ENCODE data around the gene DLG4.

DLG4 gene

DNA sequence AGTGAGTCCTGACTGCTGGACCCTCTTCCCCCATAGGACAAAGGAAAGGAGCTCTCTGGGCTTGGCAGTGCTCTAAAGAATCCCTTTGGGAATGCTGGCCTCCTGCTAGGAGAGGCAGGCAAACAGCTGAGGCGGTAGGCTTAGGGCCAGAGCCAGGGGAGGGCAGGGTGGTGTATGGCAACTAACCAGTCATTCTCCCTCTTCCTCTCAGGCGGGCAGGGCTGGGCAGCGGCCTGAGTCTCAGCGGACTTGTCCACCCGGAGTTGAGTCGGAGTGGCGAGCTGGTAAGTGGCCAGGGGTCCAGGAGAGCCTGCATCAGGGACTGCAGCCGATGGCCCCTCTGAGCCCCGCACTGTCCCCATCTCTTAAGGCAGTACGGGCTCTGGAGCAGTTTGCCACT is 4.5 kb upstream of the DLG4 start:
- TF ChIP-seq WT1 (tag by site-specific recombination; IDR thresholded peaks at IDR 0.05) (no peak), ZNF501 (tag by site-specific recombination; IDR thresholded peaks at IDR 0.05) (no peak)
- TF ChIP-seq, protein P1, sequence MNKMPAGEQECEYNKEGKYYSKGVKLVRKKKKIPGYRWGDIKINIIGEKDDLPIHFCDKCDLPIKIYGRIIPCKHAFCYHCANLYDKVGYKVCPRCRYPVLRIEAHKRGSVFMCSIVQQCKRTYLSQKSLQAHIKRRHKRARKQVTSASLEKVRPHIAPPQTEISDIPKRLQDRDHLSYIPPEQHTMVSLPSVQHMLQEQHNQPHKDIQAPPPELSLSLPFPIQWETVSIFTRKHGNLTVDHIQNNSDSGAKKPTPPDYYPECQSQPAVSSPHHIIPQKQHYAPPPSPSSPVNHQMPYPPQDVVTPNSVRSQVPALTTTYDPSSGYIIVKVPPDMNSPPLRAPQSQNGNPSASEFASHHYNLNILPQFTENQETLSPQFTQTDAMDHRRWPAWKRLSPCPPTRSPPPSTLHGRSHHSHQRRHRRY (tag by site-specific recombination; IDR thresholded peaks at IDR 0.05): no peak
- ChIA-PET POLR2A (interaction anchor here (1.0 to 9.8 kb wide), 4 partner anchors 10 to 38 kb away, joined by 3 to 284 read pairs (median 6); partner anchors contain the start of genes DVL2, GABARAP and PHF23), CTCF (no interaction called here)
- no peak overlapping the region for H3K27ac ChIP-seq (ENCODE audit: extremely low read depth, low read depth, low read length)
- H3K4me1 ChIP-seq (ENCODE audit: control insufficient read depth, insufficient read depth, low read length): no peaks in the 10 kb centered on the region
- H3K4me3 ChIP-seq (ENCODE audit: low read depth, low read length): no peak overlapping the region
- H3K9me3 ChIP-seq (ENCODE audit: control insufficient read depth, insufficient read depth, low read depth, low read length): no peaks in the 10 kb centered on the region
- peaks cover 26 to 82% of the 10 kb centered on the region in 2 experiments for H3K36me3 ChIP-seq (ENCODE audit: control insufficient read depth in 2 of 2, insufficient read depth in 1 of 2, low read length in 2 of 2)

DNA sequence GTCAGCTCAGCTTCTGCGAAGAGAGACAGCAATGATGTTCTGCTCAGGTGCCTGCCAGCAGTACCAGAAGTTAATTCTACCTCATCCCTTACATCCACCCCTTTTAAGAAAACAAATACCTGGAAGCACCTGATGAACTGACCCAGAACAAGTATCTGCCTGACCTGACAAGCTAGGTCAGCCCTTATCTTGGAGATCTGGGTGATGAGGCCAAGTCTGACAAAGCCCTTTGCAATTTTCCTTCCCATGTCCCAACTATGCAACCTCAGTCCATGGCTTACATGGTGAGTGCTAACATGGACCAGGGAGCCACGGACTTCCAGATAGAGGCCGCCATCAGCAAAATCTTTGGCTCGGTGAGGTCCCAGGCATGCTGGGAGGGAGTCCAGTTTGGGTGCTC is 3.7 kb upstream of the DLG4 start:
- Histone ChIP-seq H3K4me1 (ENCODE audit: control insufficient read depth, insufficient read depth, low read length) (no peaks in the 10 kb centered on the region), H3K9me3 (ENCODE audit: control insufficient read depth, insufficient read depth, low read depth, low read length) (no peaks in the 10 kb centered on the region), H3K36me3 (ENCODE audit: control insufficient read depth in 2 of 2, insufficient read depth in 1 of 2, low read length in 2 of 2) (peaks cover 22 to 74% of the 10 kb centered on the region in 2 experiments), H3K27ac (ENCODE audit: extremely low read depth, low read depth, low read length) (no peak overlapping the region), H3K4me3 (ENCODE audit: low read depth, low read length) (no peak overlapping the region)
- ChIA-PET POLR2A (interaction anchor here (1.0 to 9.8 kb wide), 4 partner anchors 9 to 106 kb away, joined by 3 to 284 read pairs (median 6); partner anchors contain the start of genes DVL2, GABARAP, NEURL4 and PHF23), CTCF (interaction anchor here (1.3 kb wide), 1 partner anchor 9 kb away, joined by 7 read pairs; no protein-coding TSS in a partner anchor)
- TF ChIP-seq SALL2 (tag by site-specific recombination; IDR thresholded peaks at IDR 0.05; ENCODE audit: borderline replicate concordance) (no peak), ZNF19 (tag by site-specific recombination; IDR thresholded peaks at IDR 0.05; ENCODE audit: low read depth) (no peak), RBAK (tag by site-specific recombination; IDR thresholded peaks at IDR 0.05) (no peak), ZNF76 (tag by site-specific recombination; IDR thresholded peaks at IDR 0.05; ENCODE audit: borderline replicate concordance, low read depth) (no peak), ZNF248 (tag by site-specific recombination; IDR thresholded peaks at IDR 0.05) (no peak), ZNF48 (tag by site-specific recombination; IDR thresholded peaks at IDR 0.05) (no peak), ZNF155 (tag by site-specific recombination; IDR thresholded peaks at IDR 0.05) (no peak)

DNA sequence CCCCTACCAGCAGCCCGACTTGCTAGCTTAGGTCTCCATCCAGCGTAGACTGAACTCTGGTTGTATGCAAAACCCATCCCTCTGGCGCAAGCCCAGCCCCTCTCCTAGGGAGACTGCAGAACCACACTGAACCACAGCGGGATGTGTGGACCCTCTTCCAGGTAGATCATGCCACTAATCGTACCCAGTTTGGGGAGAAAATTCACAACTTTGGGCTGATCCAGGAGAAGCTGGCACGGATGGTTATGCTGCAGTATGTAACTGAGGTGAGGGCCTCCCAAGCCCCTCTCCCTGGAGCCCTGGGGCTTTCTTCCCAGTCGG is 3.3 kb upstream of the DLG4 start:
- Histone ChIP-seq H3K27ac (ENCODE audit: extremely low read depth, low read depth, low read length) (0 out of 2 replicates have a peak overlapping the region, but pooled peaks have one; percentile 49), H3K4me1 (ENCODE audit: control insufficient read depth, insufficient read depth, low read length) (no peaks in the 10 kb centered on the region), H3K9me3 (ENCODE audit: control insufficient read depth, insufficient read depth, low read depth, low read length) (no peaks in the 10 kb centered on the region), H3K36me3 (ENCODE audit: control insufficient read depth in 2 of 2, insufficient read depth in 1 of 2, low read length in 2 of 2) (peaks cover 20 to 70% of the 10 kb centered on the region in 2 experiments; a peak in 2 of 3 replicates), H3K4me3 (ENCODE audit: low read depth, low read length) (no peak overlapping the region)
- TF ChIP-seq ZNF394 (tag by site-specific recombination; IDR thresholded peaks at IDR 0.05; ENCODE audit: borderline replicate concordance): peak; percentile 81; the same call in 1 of the 2 replicates
- TF ChIP-seq ZBTB48 (tag by site-specific recombination; IDR thresholded peaks at IDR 0.05): no peak
- ChIA-PET CTCF (interaction anchor here (1.3 kb wide), 1 partner anchor 9 kb away, joined by 7 read pairs; no protein-coding TSS in a partner anchor), POLR2A (interaction anchor here (1.0 to 9.8 kb wide), 5 partner anchors 9 to 106 kb away, joined by 3 to 284 read pairs (median 10); partner anchors contain the start of genes DVL2, GABARAP, GPS2 and NEURL4)

DNA sequence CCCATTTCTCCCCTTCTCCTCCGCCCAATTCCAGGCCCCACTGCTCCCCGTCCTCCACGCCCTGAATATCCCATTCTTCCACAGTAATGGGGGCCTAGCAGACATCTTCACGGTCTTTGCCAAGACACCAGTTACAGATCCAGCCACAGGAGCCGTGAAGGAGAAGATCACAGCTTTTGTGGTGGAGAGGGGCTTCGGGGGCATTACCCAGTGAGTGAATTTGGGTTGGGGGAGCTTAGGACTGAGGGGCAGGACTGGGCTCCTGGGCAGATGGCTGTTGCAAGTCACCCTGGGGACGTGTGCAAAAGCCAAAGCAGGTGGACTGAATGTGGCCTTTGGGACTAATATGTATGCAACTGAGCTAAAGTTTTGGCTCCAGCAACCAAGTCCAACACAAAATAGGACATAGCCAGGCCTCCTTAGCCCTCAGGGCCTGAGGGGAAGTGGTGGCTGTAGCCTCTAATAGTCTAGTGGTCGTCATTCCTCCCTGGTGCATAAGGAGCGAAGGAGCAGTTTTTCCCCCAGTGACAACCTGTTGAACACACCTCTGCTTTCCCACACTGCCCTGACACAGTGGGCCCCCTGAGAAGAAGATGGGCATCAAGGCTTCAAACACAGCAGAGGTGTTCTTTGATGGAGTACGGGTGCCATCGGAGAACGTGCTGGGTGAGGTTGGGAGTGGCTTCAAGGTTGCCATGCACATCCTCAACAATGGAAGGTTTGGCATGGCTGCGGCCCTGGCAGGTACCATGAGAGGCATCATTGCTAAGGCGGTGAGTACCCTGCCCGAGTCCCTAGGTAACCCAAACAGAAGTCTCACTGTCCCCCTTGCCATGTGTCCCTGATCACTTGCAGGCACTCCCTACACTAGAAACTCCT is 2.7 kb upstream of the DLG4 start:
- Histone ChIP-seq H3K36me3 (ENCODE audit: control insufficient read depth in 2 of 2, insufficient read depth in 1 of 2, low read length in 2 of 2) (peaks cover 20 to 64% of the 10 kb centered on the region in 2 experiments; a peak in 2 of 3 replicates), H3K27ac (ENCODE audit: extremely low read depth, low read depth, low read length) (peak overlapping the region; percentile 49; the same call in 1 of the 2 replicates), H3K4me1 (ENCODE audit: control insufficient read depth, insufficient read depth, low read length) (peaks cover 3% of the 10 kb centered on the region; the same call in 1 of the 2 replicates), H3K9me3 (ENCODE audit: control insufficient read depth, insufficient read depth, low read depth, low read length) (no peaks in the 10 kb centered on the region), H3K4me3 (ENCODE audit: low read depth, low read length) (no peak overlapping the region)
- ChIA-PET CTCF (interaction anchor here (0.6 to 4.2 kb wide), 5 partner anchors 8 to 581 kb away, joined by 3 to 34 read pairs (median 7); no protein-coding TSS in a partner anchor), POLR2A (interaction anchor here (0.7 to 9.8 kb wide), 10 partner anchors 8 to 213 kb away, joined by 3 to 284 read pairs (median 12); partner anchors contain the start of genes CTDNEP1, DVL2, ELP5 and GABARAP)
- TF ChIP-seq SCRT1 (tag by site-specific recombination; IDR thresholded peaks at IDR 0.05; ENCODE audit: borderline replicate concordance) (peak; percentile 97), ZNF837 (tag by site-specific recombination; IDR thresholded peaks at IDR 0.05) (no peak), ZEB2 (tag by site-specific recombination; IDR thresholded peaks at IDR 0.05) (no peak), ZNF707 (tag by site-specific recombination; IDR thresholded peaks at IDR 0.05) (no peak), ZNF24 (tag by site-specific recombination; IDR thresholded peaks at IDR 0.05) (no peak), ZNF274 (IDR thresholded peaks at IDR 0.05; ENCODE audit: low read length) (no peak), ZNF274 (tag by site-specific recombination; IDR thresholded peaks at IDR 0.05; ENCODE audit: borderline replicate concordance) (no peak), ZNF155 (tag by site-specific recombination; IDR thresholded peaks at IDR 0.05) (no peak), ZBTB10 (tag by site-specific recombination; IDR thresholded peaks at IDR 0.05) (0 out of 2 replicates have a peak, but pooled peaks have one; percentile 18), MEIS1 (CRISPR knock-in tag; IDR thresholded peaks at IDR 0.05; ENCODE audit: borderline replicate concordance) (no peak), ZNF266 (tag by site-specific recombination; IDR thresholded peaks at IDR 0.05; ENCODE audit: low read depth) (no peak), KLF7 (tag by site-specific recombination; IDR thresholded peaks at IDR 0.05; ENCODE audit: borderline replicate concordance) (no peak)

Data from HEK293 (cell line).